Heart left ventricle (tissue), 13 donors: ENCODE data around the gene SYNGR1.

ENCODE experiments used
- POLR2A ChIP-seq, 2 donors: fragments of 450-650 bp; IDR thresholded peaks; one replicate each; pipeline ENCODE4 v1.6.1; 2017; ENCODE audit warnings: antibody characterized with exemption in 2 of 2, mild to moderate bottlenecking in 2 of 2, moderate library complexity in 2 of 2
- TF ChIP-seq, protein P1 (sequence below), 12 donors: fragments of 200-600 bp; sonication (generic) in 4 of 12; IDR thresholded peaks; one replicate each; pipeline versions ENCODE4 v1.5.0 to v1.8.0; 2018 to 2022; ENCODE audit warnings: antibody characterized with exemption in 12 of 12, mild to moderate bottlenecking in 5 of 12
- donor health status: ischemic (EF 13 %, LVEDD 7.1; RV severe dilation, severe dysfunction).
- donor health status: DM: no; HTN: yes; CAD: no.
- donor health status: DM: no; HTN: no; CAD: no.
- donor health status: ischemic (EF 25% LVEDD 6.9; RV normal size, moderate dysfunction).
- donor health status: ischemic (EF 25% LVEDD 5.7; RV mildly dilated, moderate dysfunction).
- donor health status: ischemic (EF 35%, LVEDD 5.7; RV mildly dilated, moderate dysfunction).
- donor health status: nonischemic (EF 11% LVEDD 7.7; RV severe dilation, severe dysfunction).
- donor health status: DM: yes; HTN: yes; CAD: no.
- donor health status: PGD.
- donor health status: ischemic (EF 29% LVEDD 5.4; RV normal size, mild dysfunction).
- donor health status: nonischemic (EF 23%, LVEDD 6.1; RV moderate dilation, normal function).

- TF ChIP-seq, protein P1, sequence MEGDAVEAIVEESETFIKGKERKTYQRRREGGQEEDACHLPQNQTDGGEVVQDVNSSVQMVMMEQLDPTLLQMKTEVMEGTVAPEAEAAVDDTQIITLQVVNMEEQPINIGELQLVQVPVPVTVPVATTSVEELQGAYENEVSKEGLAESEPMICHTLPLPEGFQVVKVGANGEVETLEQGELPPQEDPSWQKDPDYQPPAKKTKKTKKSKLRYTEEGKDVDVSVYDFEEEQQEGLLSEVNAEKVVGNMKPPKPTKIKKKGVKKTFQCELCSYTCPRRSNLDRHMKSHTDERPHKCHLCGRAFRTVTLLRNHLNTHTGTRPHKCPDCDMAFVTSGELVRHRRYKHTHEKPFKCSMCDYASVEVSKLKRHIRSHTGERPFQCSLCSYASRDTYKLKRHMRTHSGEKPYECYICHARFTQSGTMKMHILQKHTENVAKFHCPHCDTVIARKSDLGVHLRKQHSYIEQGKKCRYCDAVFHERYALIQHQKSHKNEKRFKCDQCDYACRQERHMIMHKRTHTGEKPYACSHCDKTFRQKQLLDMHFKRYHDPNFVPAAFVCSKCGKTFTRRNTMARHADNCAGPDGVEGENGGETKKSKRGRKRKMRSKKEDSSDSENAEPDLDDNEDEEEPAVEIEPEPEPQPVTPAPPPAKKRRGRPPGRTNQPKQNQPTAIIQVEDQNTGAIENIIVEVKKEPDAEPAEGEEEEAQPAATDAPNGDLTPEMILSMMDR (IDR thresholded peaks at IDR 0.05), result no peak
- TF ChIP-seq POLR2A (IDR thresholded peaks at IDR 0.05), result no peak
These were observed 784 bp upstream of the SYNGR1 start for GRCh38 chr22:39348909-39349505.
